Gastrocnemius medialis (tissue), 4 donors: ENCODE results near the gene KIF22. TPM values are rescaled to one million over a fixed set of nuclear protein-coding genes. Genes with fewer than 3 reads are reported as not detected.

Experiments
- ATAC-seq, 2 donors: fragments of 150-250 bp; one replicate each; pipeline ENCODE4 v1.9.1; 2016
- DNase-seq, 2 donors: peaks; one replicate each; pipeline ENCODE4 v3.0.0-alpha.2; 2019
- H3K27ac ChIP-seq, 4 donors: fragments of 200-600 bp; sonication (generic); 1 replicate in 1 of 4; 2 replicates in 3 of 4; pipeline ENCODE4 v1.5.1; 2016 to 2018; ENCODE audit warnings: mild to moderate bottlenecking in 2 of 4, moderate library complexity in 1 of 4
- H3K27me3 ChIP-seq, 3 donors: fragments of 200-600 bp; sonication (generic) in 2 of 3; 1 replicate in 1 of 3; 2 replicates in 2 of 3; pipeline versions ENCODE4 v1.5.1 to v1.6.0; 2016 to 2019; ENCODE audit warnings: mild to moderate bottlenecking in 1 of 3, moderate library complexity in 1 of 3
- H3K36me3 ChIP-seq, 2 donors: fragments of 200-600 bp; sonication (generic) in 1 of 2; one replicate each; pipeline ENCODE4 v1.5.1; 2017 to 2018
- H3K4me1 ChIP-seq, 2 donors: fragments of 200-600 bp; sonication (generic) in 1 of 2; one replicate each; pipeline ENCODE4 v1.5.1; 2016 to 2017; ENCODE audit warnings: mild to moderate bottlenecking in 2 of 2
- H3K4me3 ChIP-seq, 4 donors: fragments of 200-600 bp; sonication (generic) in 3 of 4; 1 replicate in 1 of 4; 2 replicates in 3 of 4; pipeline ENCODE4 v1.5.1; 2016 to 2019; ENCODE audit warnings: mild to moderate bottlenecking in 2 of 4
- H3K9me3 ChIP-seq, 3 donors: fragments of 200-600 bp; sonication (generic) in 2 of 3; 1 replicate in 1 of 3; 2 replicates in 2 of 3; pipeline ENCODE4 v1.5.1; 2016 to 2019
- POLR2A ChIP-seq, 2 donors: fragments of 450-650 bp; IDR thresholded peaks; one replicate each; pipeline ENCODE4 v1.6.1; 2017; ENCODE audit warnings: antibody characterized with exemption in 2 of 2, mild to moderate bottlenecking in 2 of 2, moderate library complexity in 2 of 2
- in situ Hi-C, 4 donors: fragments of 200-750 bp; cut with MboI; loops; one replicate each; pipeline versions ENCODE4 v1.15.0 to v1.8.0; 2017; ENCODE audit warnings: low sequenced_read_pairs in 4 of 4
- intact Hi-C: fragments of 100-400 bp; cut with DNase I; formaldehyde crosslinking; loops from one replicate; pipeline ENCODE4 v1.15.1; 2023; ENCODE audit warnings: low total_unique reads
- total RNA-seq, 4 donors: library from RNA; depleted of rRNA; stranded (reverse); fragments of >200 nt; gene quantifications; one replicate each; pipeline versions ENCODE4 v1.1.0 to v1.2.3, GENCODE V29; 2016
- TF ChIP-seq, protein P1 (sequence below), 5 experiments: fragments of 450-650 bp in 3 of 5; fragments of 200-600 bp in 2 of 5; sonication (generic) in 2 of 5; IDR thresholded peaks in 4 of 5; conservative IDR thresholded peaks in 1 of 5; 1 replicate in 4 of 5; 2 replicates in 1 of 5; pipeline ENCODE4 v1.5.1; 2016 to 2019; ENCODE audit warnings: antibody characterized with exemption in 5 of 5, mild to moderate bottlenecking in 3 of 5, moderate library complexity in 3 of 5

The KIF22 gene
- total RNA-seq, 4 donors from 2014 or later: 9.0 to 13.9 (median 12.8) TPM

DNA sequence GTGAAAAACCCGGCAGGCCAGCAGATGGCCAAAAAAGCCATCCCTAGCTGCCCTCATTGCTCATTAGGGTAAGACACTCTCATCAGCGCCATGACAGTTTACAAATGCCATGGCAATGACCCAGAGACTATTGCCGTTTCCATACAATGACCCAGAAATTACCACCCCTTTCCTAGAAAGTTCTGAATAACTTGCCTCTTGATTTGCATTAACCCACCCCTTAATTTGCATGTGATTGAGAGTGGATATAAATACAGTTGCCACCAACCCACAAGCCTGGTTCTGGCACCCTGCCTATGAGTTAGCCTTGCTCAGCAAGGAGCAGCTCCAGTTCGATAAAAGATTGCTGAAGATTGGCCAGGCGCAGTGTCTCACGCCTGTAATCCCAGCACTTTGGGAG lies 28.7 kb upstream of the KIF22 start:
- TF ChIP-seq, protein P1, sequence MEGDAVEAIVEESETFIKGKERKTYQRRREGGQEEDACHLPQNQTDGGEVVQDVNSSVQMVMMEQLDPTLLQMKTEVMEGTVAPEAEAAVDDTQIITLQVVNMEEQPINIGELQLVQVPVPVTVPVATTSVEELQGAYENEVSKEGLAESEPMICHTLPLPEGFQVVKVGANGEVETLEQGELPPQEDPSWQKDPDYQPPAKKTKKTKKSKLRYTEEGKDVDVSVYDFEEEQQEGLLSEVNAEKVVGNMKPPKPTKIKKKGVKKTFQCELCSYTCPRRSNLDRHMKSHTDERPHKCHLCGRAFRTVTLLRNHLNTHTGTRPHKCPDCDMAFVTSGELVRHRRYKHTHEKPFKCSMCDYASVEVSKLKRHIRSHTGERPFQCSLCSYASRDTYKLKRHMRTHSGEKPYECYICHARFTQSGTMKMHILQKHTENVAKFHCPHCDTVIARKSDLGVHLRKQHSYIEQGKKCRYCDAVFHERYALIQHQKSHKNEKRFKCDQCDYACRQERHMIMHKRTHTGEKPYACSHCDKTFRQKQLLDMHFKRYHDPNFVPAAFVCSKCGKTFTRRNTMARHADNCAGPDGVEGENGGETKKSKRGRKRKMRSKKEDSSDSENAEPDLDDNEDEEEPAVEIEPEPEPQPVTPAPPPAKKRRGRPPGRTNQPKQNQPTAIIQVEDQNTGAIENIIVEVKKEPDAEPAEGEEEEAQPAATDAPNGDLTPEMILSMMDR (IDR thresholded peaks at IDR 0.05 in 4 of 5, conservative IDR thresholded peaks at IDR 0.05 in 1 of 5): no peak
- TF ChIP-seq POLR2A (IDR thresholded peaks at IDR 0.05): no peak
- Histone ChIP-seq H3K4me1 (peaks cover 0 to 3% of the 10 kb centered on the region in 2 donors), H3K9me3 (no peaks in the 10 kb centered on the region), H3K27me3 (no peaks in the 10 kb centered on the region), H3K4me3 (no peak overlapping the region), H3K36me3 (no peaks in the 10 kb centered on the region), H3K27ac (no peak overlapping the region)
- DNase-seq (no peak), ATAC-seq (no peak)
- intact Hi-C loops (no loop called here), in situ Hi-C loops (no loop called here)

- ATAC-seq: no peak
- TF ChIP-seq, protein P1 (IDR thresholded peaks at IDR 0.05 in 4 of 5, conservative IDR thresholded peaks at IDR 0.05 in 1 of 5): no peak
- TF ChIP-seq POLR2A (IDR thresholded peaks at IDR 0.05): no peak
- H3K4me3 ChIP-seq: no peak overlapping the region
- no peak overlapping the region for H3K27ac ChIP-seq
- no peaks in the 10 kb centered on the region for H3K27me3 ChIP-seq
- H3K36me3 ChIP-seq: no peaks in the 10 kb centered on the region
- H3K4me1 ChIP-seq: peaks cover 0 to 3% of the 10 kb centered on the region in 2 donors
- H3K9me3 ChIP-seq: no peaks in the 10 kb centered on the region
- DNase-seq: no peak
- in situ Hi-C loops: no loop called here
- intact Hi-C loops: no loop called here
Measured at GRCh38 chr16:29763326-29763725, 27.2 kb upstream of the KIF22 start.

- intact Hi-C loops: no loop called here
- ATAC-seq: no peak
- no peaks in the 10 kb centered on the region for H3K27me3 ChIP-seq
Measured at GRCh38 chr16:29765167-29766032, 25.2 kb upstream of the KIF22 start.

GRCh38 chr16:29766571-29766970 lies 24.0 kb upstream of the KIF22 start:
- in situ Hi-C loops (no loop called here), intact Hi-C loops (no loop called here)

More at GRCh38 chr16:29765167-29766032, 25.2 kb upstream of the KIF22 start:
- Histone ChIP-seq H3K36me3 (no peaks in the 10 kb centered on the region), H3K4me1 (peaks cover 0 to 3% of the 10 kb centered on the region in 2 donors), H3K27ac (no peak overlapping the region), H3K9me3 (no peaks in the 10 kb centered on the region), H3K4me3 (no peak overlapping the region)
- no peak for DNase-seq
- TF ChIP-seq POLR2A (IDR thresholded peaks at IDR 0.05): no peak
- TF ChIP-seq, protein P1 (IDR thresholded peaks at IDR 0.05 in 4 of 5, conservative IDR thresholded peaks at IDR 0.05 in 1 of 5): no peak
- in situ Hi-C loops: no loop called here

More at GRCh38 chr16:29766571-29766970, 24.0 kb upstream of the KIF22 start:
- ATAC-seq (no peak), DNase-seq (no peak)
- no peaks in the 10 kb centered on the region for H3K9me3 ChIP-seq
- H3K27me3 ChIP-seq: no peaks in the 10 kb centered on the region
- H3K27ac ChIP-seq: no peak overlapping the region
- peaks cover 0 to 3% of the 10 kb centered on the region in 2 donors for H3K4me1 ChIP-seq
- TF ChIP-seq, protein P1 (IDR thresholded peaks at IDR 0.05 in 4 of 5, conservative IDR thresholded peaks at IDR 0.05 in 1 of 5): no peak
- TF ChIP-seq POLR2A (IDR thresholded peaks at IDR 0.05): no peak
- no peak overlapping the region for H3K4me3 ChIP-seq
- H3K36me3 ChIP-seq: no peaks in the 10 kb centered on the region
